ENCODE results near the gene CFAP100.

The CFAP100 gene

GRCh38 chr3:126464494-126464893 lies 69.8 kb downstream of the CFAP100 start:
- Histone ChIP-seq H3K27ac (ENCODE audit: low read depth, low read length) (peak overlapping the region; percentile 50), H3K27me3 (ENCODE audit: control insufficient read depth in 5 of 5, insufficient read depth in 4 of 5, low read length in 5 of 5) (no peaks in the 10 kb centered on the region), H3K4me1 (ENCODE audit: control insufficient read depth in 5 of 5, insufficient read depth in 5 of 5, low read length in 5 of 5) (peaks cover 4 to 42% (median 29%) of the 10 kb centered on the region in 5 donors), H3K36me3 (ENCODE audit: control insufficient read depth in 5 of 5, insufficient read depth in 5 of 5, low read length in 5 of 5) (peaks cover 7 to 96% (median 90%) of the 10 kb centered on the region in 5 donors), H3K4me3 (ENCODE audit: low read depth in 1 of 5, low read length in 5 of 5) (no peak overlapping the region), H3K9ac (ENCODE audit: low read length in 5 of 5) (peak overlapping the region in 1 of 5 donors; percentile 5), H3K9me3 (ENCODE audit: control insufficient read depth in 5 of 5, low read length in 5 of 5) (no peaks in the 10 kb centered on the region)

- Histone ChIP-seq H3K27ac (ENCODE audit: low read depth, low read length) (peak overlapping the region; percentile 50), H3K36me3 (ENCODE audit: control insufficient read depth in 5 of 5, insufficient read depth in 5 of 5, low read length in 5 of 5) (peaks cover 7 to 96% (median 90%) of the 10 kb centered on the region in 5 donors), H3K4me1 (ENCODE audit: control insufficient read depth in 5 of 5, insufficient read depth in 5 of 5, low read length in 5 of 5) (peaks cover 4 to 42% (median 29%) of the 10 kb centered on the region in 5 donors), H3K9ac (ENCODE audit: low read length in 5 of 5) (no peak overlapping the region), H3K4me3 (ENCODE audit: low read depth in 1 of 5, low read length in 5 of 5) (no peak overlapping the region), H3K9me3 (ENCODE audit: control insufficient read depth in 5 of 5, low read length in 5 of 5) (no peaks in the 10 kb centered on the region), H3K27me3 (ENCODE audit: control insufficient read depth in 5 of 5, insufficient read depth in 4 of 5, low read length in 5 of 5) (no peaks in the 10 kb centered on the region)
Measured at GRCh38 chr3:126464997-126465396, 70.3 kb downstream of the CFAP100 start.

GRCh38 chr3:126465928-126466544 lies 71.3 kb downstream of the CFAP100 start:
- peaks cover 10 to 96% (median 92%) of the 10 kb centered on the region in 5 donors for H3K36me3 ChIP-seq (ENCODE audit: control insufficient read depth in 5 of 5, insufficient read depth in 5 of 5, low read length in 5 of 5)
- H3K4me1 ChIP-seq (ENCODE audit: control insufficient read depth in 5 of 5, insufficient read depth in 5 of 5, low read length in 5 of 5) = peaks cover 4 to 42% (median 29%) of the 10 kb centered on the region in 5 donors
- H3K27me3 ChIP-seq (ENCODE audit: control insufficient read depth in 5 of 5, insufficient read depth in 4 of 5, low read length in 5 of 5) = no peaks in the 10 kb centered on the region
- H3K9me3 ChIP-seq (ENCODE audit: control insufficient read depth in 5 of 5, low read length in 5 of 5) = no peaks in the 10 kb centered on the region
- no peak overlapping the region for H3K27ac ChIP-seq (ENCODE audit: low read depth, low read length)
- H3K9ac ChIP-seq (ENCODE audit: low read length in 5 of 5) = no peak overlapping the region
- no peak overlapping the region for H3K4me3 ChIP-seq (ENCODE audit: low read depth in 1 of 5, low read length in 5 of 5)

GRCh38 chr3:126466886-126467610 lies 72.3 kb downstream of the CFAP100 start:
- Histone ChIP-seq H3K27me3 (ENCODE audit: control insufficient read depth in 5 of 5, insufficient read depth in 4 of 5, low read length in 5 of 5) (no peaks in the 10 kb centered on the region), H3K36me3 (ENCODE audit: control insufficient read depth in 5 of 5, insufficient read depth in 5 of 5, low read length in 5 of 5) (peaks cover 7 to 90% (median 87%) of the 10 kb centered on the region in 5 donors), H3K9me3 (ENCODE audit: control insufficient read depth in 5 of 5, low read length in 5 of 5) (no peaks in the 10 kb centered on the region), H3K4me1 (ENCODE audit: control insufficient read depth in 5 of 5, insufficient read depth in 5 of 5, low read length in 5 of 5) (peaks cover 7 to 46% (median 32%) of the 10 kb centered on the region in 5 donors), H3K27ac (ENCODE audit: low read depth, low read length) (no peak overlapping the region), H3K9ac (ENCODE audit: low read length in 5 of 5) (no peak overlapping the region), H3K4me3 (ENCODE audit: low read depth in 1 of 5, low read length in 5 of 5) (no peak overlapping the region)

- Histone ChIP-seq H3K36me3 (ENCODE audit: control insufficient read depth in 5 of 5, insufficient read depth in 5 of 5, low read length in 5 of 5) (peaks cover 7 to 85% (median 81%) of the 10 kb centered on the region in 5 donors), H3K27ac (ENCODE audit: low read depth, low read length) (no peak overlapping the region), H3K4me1 (ENCODE audit: control insufficient read depth in 5 of 5, insufficient read depth in 5 of 5, low read length in 5 of 5) (peaks cover 12 to 51% (median 38%) of the 10 kb centered on the region in 5 donors), H3K9ac (ENCODE audit: low read length in 5 of 5) (no peak overlapping the region), H3K27me3 (ENCODE audit: control insufficient read depth in 5 of 5, insufficient read depth in 4 of 5, low read length in 5 of 5) (no peaks in the 10 kb centered on the region), H3K9me3 (ENCODE audit: control insufficient read depth in 5 of 5, low read length in 5 of 5) (no peaks in the 10 kb centered on the region), H3K4me3 (ENCODE audit: low read depth in 1 of 5, low read length in 5 of 5) (no peak overlapping the region)
Measured at GRCh38 chr3:126467611-126467955, 72.9 kb downstream of the CFAP100 start.

GRCh38 chr3:126468028-126468891 lies 73.6 kb downstream of the CFAP100 start:
- Histone ChIP-seq H3K4me3 (ENCODE audit: low read depth in 1 of 5, low read length in 5 of 5) (no peak overlapping the region), H3K27me3 (ENCODE audit: control insufficient read depth in 5 of 5, insufficient read depth in 4 of 5, low read length in 5 of 5) (no peaks in the 10 kb centered on the region), H3K9ac (ENCODE audit: low read length in 5 of 5) (peak overlapping the region in 1 of 5 donors; percentile 44), H3K27ac (ENCODE audit: low read depth, low read length) (no peak overlapping the region), H3K36me3 (ENCODE audit: control insufficient read depth in 5 of 5, insufficient read depth in 5 of 5, low read length in 5 of 5) (peaks cover 7 to 80% (median 78%) of the 10 kb centered on the region in 5 donors), H3K9me3 (ENCODE audit: control insufficient read depth in 5 of 5, low read length in 5 of 5) (no peaks in the 10 kb centered on the region), H3K4me1 (ENCODE audit: control insufficient read depth in 5 of 5, insufficient read depth in 5 of 5, low read length in 5 of 5) (peaks cover 16 to 58% (median 44%) of the 10 kb centered on the region in 5 donors)

- Histone ChIP-seq H3K4me1 (ENCODE audit: control insufficient read depth in 5 of 5, insufficient read depth in 5 of 5, low read length in 5 of 5) (peaks cover 21 to 66% (median 53%) of the 10 kb centered on the region in 5 donors), H3K36me3 (ENCODE audit: control insufficient read depth in 5 of 5, insufficient read depth in 5 of 5, low read length in 5 of 5) (peaks cover 5 to 71% (median 69%) of the 10 kb centered on the region in 5 donors), H3K9ac (ENCODE audit: low read length in 5 of 5) (no peak overlapping the region), H3K27me3 (ENCODE audit: control insufficient read depth in 5 of 5, insufficient read depth in 4 of 5, low read length in 5 of 5) (no peaks in the 10 kb centered on the region), H3K9me3 (ENCODE audit: control insufficient read depth in 5 of 5, low read length in 5 of 5) (no peaks in the 10 kb centered on the region), H3K27ac (ENCODE audit: low read depth, low read length) (no peak overlapping the region), H3K4me3 (ENCODE audit: low read depth in 1 of 5, low read length in 5 of 5) (no peak overlapping the region)
Measured at GRCh38 chr3:126469479-126469878, 74.8 kb downstream of the CFAP100 start.

- no peaks in the 10 kb centered on the region for H3K9me3 ChIP-seq (ENCODE audit: control insufficient read depth in 5 of 5, low read length in 5 of 5)
- H3K27ac ChIP-seq (ENCODE audit: low read depth, low read length) = peak overlapping the region; percentile 51
- peaks cover 5 to 42% (median 39%) of the 10 kb centered on the region in 5 donors for H3K36me3 ChIP-seq (ENCODE audit: control insufficient read depth in 5 of 5, insufficient read depth in 5 of 5, low read length in 5 of 5)
- H3K4me1 ChIP-seq (ENCODE audit: control insufficient read depth in 5 of 5, insufficient read depth in 5 of 5, low read length in 5 of 5) = peaks cover 20 to 51% (median 42%) of the 10 kb centered on the region in 5 donors
- peak overlapping the region in 4 of 5 donors; percentile 24 to 50 (median 36) for H3K4me3 ChIP-seq (ENCODE audit: low read depth in 1 of 5, low read length in 5 of 5)
- H3K27me3 ChIP-seq (ENCODE audit: control insufficient read depth in 5 of 5, insufficient read depth in 4 of 5, low read length in 5 of 5) = no peaks in the 10 kb centered on the region
- H3K9ac ChIP-seq (ENCODE audit: low read length in 5 of 5) = peak overlapping the region; percentile 2 to 53 (median 35)
Measured at GRCh38 chr3:126472277-126473006, 77.7 kb downstream of the CFAP100 start.
